Stimulated activated CD4-positive, alpha-beta T cell treated with anti-CD3 and anti-CD28 coated beads, Interleukin-2, amount 100 ng/mL, for 4 hours (primary cell): ENCODE data around the gene PCDHA3.
"Not testable (repeated sequence)": the region's sequence is repeated elsewhere in the genome, so short reads cannot be mapped to it uniquely, and the experiment has no call there.

Experiments used
- DNase-seq: peaks from one replicate; pipeline ENCODE4 v3.0.0-alpha.2; 2020; ENCODE audit warnings: low read depth

The PCDHA3 gene

GRCh38 chr5:140821375-140822280, 20.8 kb downstream of the PCDHA3 start, which contains the start of gene PCDHA5:
PCDHA5 (plus strand) TSS chr5:140821613.
- no peak for DNase-seq

- no peak for DNase-seq
These were observed 21.4 kb downstream of the PCDHA3 start for GRCh38 chr5:140822281-140822629.

GRCh38 chr5:140822969-140823368, 22.1 kb downstream of the PCDHA3 start:
- DNase-seq: not testable (repeated sequence)

GRCh38 chr5:140823475-140823874, 22.6 kb downstream of the PCDHA3 start:
- no peak for DNase-seq

- no peak for DNase-seq
These were observed 27.0 kb downstream of the PCDHA3 start, which contains the start of gene PCDHA6 for GRCh38 chr5:140827704-140828361. PCDHA6 (plus strand) TSS chr5:140827960; CDS start chr5:140828092, 132 bp downstream.

- no peak for DNase-seq
These were observed 27.5 kb downstream of the PCDHA3 start for GRCh38 chr5:140828362-140828737.

- not testable (repeated sequence) for DNase-seq
These were observed 28.9 kb downstream of the PCDHA3 start for GRCh38 chr5:140829511-140830501.

- no peak for DNase-seq
These were observed 33.1 kb downstream of the PCDHA3 start, which contains the start of gene PCDHA7 for GRCh38 chr5:140833993-140834392. PCDHA7 (plus strand) TSS chr5:140834269; CDS start chr5:140834384, 115 bp downstream.

GRCh38 chr5:140834439-140835008, 33.7 kb downstream of the PCDHA3 start:
- not testable (repeated sequence) for DNase-seq

GRCh38 chr5:140835622-140836510, 35.0 kb downstream of the PCDHA3 start:
- DNase-seq: no peak

GRCh38 chr5:140840978-140841962, 40.4 kb downstream of the PCDHA3 start, which contains the start of gene PCDHA8:
PCDHA8 (plus strand) TSS chr5:140841187; CDS start chr5:140841322, 135 bp downstream.
- no peak for DNase-seq

GRCh38 chr5:140842798-140843733, 42.2 kb downstream of the PCDHA3 start:
- no peak for DNase-seq

GRCh38 chr5:140848139-140849102, 47.6 kb downstream of the PCDHA3 start, which contains the start of gene PCDHA9:
PCDHA9 (plus strand) TSS chr5:140848382; CDS start chr5:140848496, 114 bp downstream.
- not testable (repeated sequence) for DNase-seq

GRCh38 chr5:140849831-140850634, 49.2 kb downstream of the PCDHA3 start:
- DNase-seq: not testable (repeated sequence)
